Transverse colon (tissue), 4 donors: ENCODE data around the gene PAX8. TPM values are rescaled to one million over a fixed set of nuclear protein-coding genes. Genes with fewer than 3 reads are reported as not detected.
"Not testable (repeated sequence)": the region's sequence is repeated elsewhere in the genome, so short reads cannot be mapped to it uniquely, and the experiment has no call there.

ENCODE experiments used
- DNase-seq: peaks from one replicate; pipeline ENCODE4 v3.0.0-alpha.2; 2019
- H3K27ac ChIP-seq, 4 donors: fragments of 200-600 bp; sonication (generic); 2 replicates each; pipeline ENCODE4 v1.5.1; 2016 to 2018; ENCODE audit warnings: inconsistent platforms in 4 of 4
- H3K27me3 ChIP-seq: fragments of 200-600 bp; sonication (generic); 2 replicates; pipeline ENCODE4 v1.5.1; 2017; ENCODE audit warnings: inconsistent platforms
- H3K36me3 ChIP-seq, 4 donors: fragments of 200-600 bp; sonication (generic); 2 replicates each; pipeline ENCODE4 v1.5.1; 2017 to 2019; ENCODE audit warnings: inconsistent platforms in 4 of 4
- H3K4me1 ChIP-seq, 4 donors: fragments of 200-600 bp; sonication (generic); 2 replicates each; pipeline ENCODE4 v1.5.1; 2017 to 2020; ENCODE audit warnings: inconsistent platforms in 4 of 4
- H3K4me3 ChIP-seq, 4 donors: fragments of 200-600 bp; sonication (generic); 1 replicate in 1 of 4; 2 replicates in 3 of 4; pipeline versions ENCODE4 v1.5.1 to v1.6.1; 2017 to 2019; ENCODE audit warnings: inconsistent platforms in 4 of 4
- H3K9me3 ChIP-seq, 2 donors: fragments of 200-600 bp; sonication (generic); 2 replicates each; pipeline ENCODE4 v1.5.1; 2017 to 2019; ENCODE audit warnings: inconsistent platforms in 2 of 2
- CTCF ChIP-seq, 5 experiments: fragments of 200-600 bp in 3 of 5; fragments of 450-650 bp in 2 of 5; sonication (generic) in 3 of 5; IDR thresholded peaks; 1 replicate in 2 of 5; 2 replicates in 3 of 5; pipeline ENCODE4 v1.5.1; 2016 to 2017; ENCODE audit warnings: antibody characterized with exemption in 5 of 5, inconsistent platforms in 3 of 5, mild to moderate bottlenecking in 2 of 5, moderate library complexity in 1 of 5
- EP300 ChIP-seq: sonication (generic); formaldehyde crosslinking; IDR thresholded peaks from one replicate; pipeline ENCODE4 v1.6.1; 2017; ENCODE audit warnings: antibody characterized with exemption, low read depth
- POLR2A ChIP-seq: fragments of 450-650 bp; IDR thresholded peaks from one replicate; pipeline ENCODE4 v1.6.1; 2016; ENCODE audit warnings: antibody characterized with exemption, mild to moderate bottlenecking, moderate library complexity
- POLR2AphosphoS5 ChIP-seq, 3 donors: sonication (generic); formaldehyde crosslinking; IDR thresholded peaks; one replicate each; pipeline ENCODE4 v1.6.1; 2016; ENCODE audit warnings: antibody characterized with exemption in 3 of 3
- WGBS, 2 donors: methylation state at CpG; one replicate each; pipeline ENCODE4 v1.1.5; 2018; ENCODE audit warnings: low coverage in 1 of 2; 5-methylcytosine and 5-hydroxymethylcytosine counted together
- in situ Hi-C, 4 donors: fragments of 200-750 bp; cut with MboI; loops; one replicate each; pipeline versions ENCODE4 v1.15.0 to v1.15.1; 2017; ENCODE audit warnings: low sequenced_read_pairs in 3 of 4, low pct_ligation_motif_present in 1 of 4, low pct_unique_long_range_greater_than_20kb in 1 of 4
- intact Hi-C: fragments of 100-400 bp; cut with DNase I; formaldehyde crosslinking; loops from one replicate; pipeline ENCODE4 v1.15.1; 2023; ENCODE audit warnings: low total_unique reads
- total RNA-seq, 4 donors: library from RNA; depleted of rRNA; stranded (reverse); fragments of >200 nt; gene quantifications; one replicate each; pipeline ENCODE4 v1.1.0, GENCODE V29; 2016

The PAX8 gene
- total RNA-seq = 10 to 100 TPM in 2 of 4 donors, 1 to 10 TPM in 2; 1.6 to 13.7 (median 8.3) TPM

- no peak within 1 kb of the TSS for H3K4me3 ChIP-seq
- DNase-seq = no peak
- 86% methylated on average over 18 of the region's 18 CpGs; no CpG with 5 or more reads in 1 of the 2 donors for WGBS, 2 donors
- H3K27ac ChIP-seq = no peak within 1 kb of the TSS
- intact Hi-C loops = no loop called here
- no peaks in the 10 kb centered on the region for H3K36me3 ChIP-seq
- peaks cover 10 to 27% (median 18%) of the 10 kb centered on the region in 4 donors for H3K4me1 ChIP-seq
- H3K27me3 ChIP-seq = peaks cover 52% of the 10 kb centered on the region
- no peak for TF ChIP-seq POLR2AphosphoS5 (IDR thresholded peaks at IDR 0.05)
- no peak for TF ChIP-seq CTCF (IDR thresholded peaks at IDR 0.05)
- no peak for TF ChIP-seq EP300
- in situ Hi-C loops = no loop called here
- H3K9me3 ChIP-seq = no peaks in the 10 kb centered on the region
Measured at GRCh38 chr2:113278742-113279139, at the start of gene PAX8. Gene PAX8, minus strand, starts transcription at chr2:113278921. Its CDS starts 527 bp downstream, at chr2:113278394.

- no peak overlapping the region for H3K4me3 ChIP-seq
- H3K27me3 ChIP-seq = no peaks in the 10 kb centered on the region
- H3K36me3 ChIP-seq = no peaks in the 10 kb centered on the region
- 50 to 64% methylated on average over 3 of the region's 3 CpGs for WGBS, 2 donors
- H3K27ac ChIP-seq = no peak overlapping the region
- peaks cover 0 to 13% (median 9%) of the 10 kb centered on the region in 4 donors for H3K4me1 ChIP-seq
- DNase-seq = no peak
- TF ChIP-seq POLR2AphosphoS5 (IDR thresholded peaks at IDR 0.05) = no peak
- no peak for TF ChIP-seq EP300
- TF ChIP-seq POLR2A = no peak
- TF ChIP-seq CTCF (IDR thresholded peaks at IDR 0.05) = no peak
- in situ Hi-C loops = no loop called here
- H3K9me3 ChIP-seq = no peaks in the 10 kb centered on the region
- intact Hi-C loops = no loop called here
Measured at GRCh38 chr2:113328043-113328442, 49.3 kb upstream of the PAX8 start.

GRCh38 chr2:113325161-113325731 is 46.5 kb upstream of the PAX8 start:
- H3K36me3 ChIP-seq, H3K27me3 ChIP-seq, H3K9me3 ChIP-seq, intact Hi-C loops, DNase-seq, in situ Hi-C loops: not testable (repeated sequence)
- 5% methylated on average over 14 of the region's 14 CpGs; no CpG with 5 or more reads in 1 of the 2 donors for WGBS, 2 donors
- H3K4me3 ChIP-seq = peak overlapping the region; percentile 15 to 52 (median 36)
- H3K27ac ChIP-seq = peak overlapping the region; percentile 41 to 60 (median 54)
- peaks cover 0 to 13% (median 9%) of the 10 kb centered on the region in 4 donors for H3K4me1 ChIP-seq

GRCh38 chr2:113324684-113325160 is 46.0 kb upstream of the PAX8 start:
- Histone ChIP-seq H3K4me1 (peaks cover 0 to 13% (median 9%) of the 10 kb centered on the region in 4 donors), H3K27me3 (no peaks in the 10 kb centered on the region), H3K9me3 (no peaks in the 10 kb centered on the region), H3K36me3 (no peaks in the 10 kb centered on the region), H3K4me3 (peak overlapping the region; percentile 15 to 52 (median 36)), H3K27ac (peak overlapping the region; percentile 41 to 60 (median 54))
- peak; percentile 58 for DNase-seq
- in situ Hi-C loops = no loop called here
- intact Hi-C loops = no loop called here
- 0 to 3% methylated on average over 6 to 27 of the region's 27 CpGs for WGBS, 2 donors
- TF ChIP-seq POLR2A (no peak), EP300 (no peak), CTCF (IDR thresholded peaks at IDR 0.05) (no peak), POLR2AphosphoS5 (IDR thresholded peaks at IDR 0.05) (no peak)

- DNase-seq, H3K9me3 ChIP-seq, H3K4me3 ChIP-seq, H3K27ac ChIP-seq, H3K27me3 ChIP-seq, intact Hi-C loops, in situ Hi-C loops, H3K36me3 ChIP-seq: not testable (repeated sequence)
- H3K4me1 ChIP-seq = peaks cover 0 to 13% (median 9%) of the 10 kb centered on the region in 4 donors
- WGBS, 2 donors = 84% methylated on average over 5 of the region's 5 CpGs; no CpG with 5 or more reads in 1 of the 2 donors
Measured at GRCh38 chr2:113323129-113323528, 44.4 kb upstream of the PAX8 start.

- DNase-seq, H3K36me3 ChIP-seq, H3K4me3 ChIP-seq, H3K27me3 ChIP-seq, intact Hi-C loops, H3K27ac ChIP-seq, H3K9me3 ChIP-seq, H3K4me1 ChIP-seq, in situ Hi-C loops: not testable (repeated sequence)
- 86 to 93% methylated on average over 3 to 7 of the region's 7 CpGs for WGBS, 2 donors
Measured at GRCh38 chr2:113320106-113320505, 41.4 kb upstream of the PAX8 start.

GRCh38 chr2:113318941-113319340 is 40.2 kb upstream of the PAX8 start:
- DNase-seq, H3K4me3 ChIP-seq, H3K27me3 ChIP-seq, intact Hi-C loops, in situ Hi-C loops, H3K27ac ChIP-seq, H3K9me3 ChIP-seq, H3K4me1 ChIP-seq, H3K36me3 ChIP-seq: not testable (repeated sequence)
- 48 to 51% methylated on average over 3 of the region's 3 CpGs for WGBS, 2 donors
